ENCODE data around the gene OCIAD1. TPM values are rescaled to one million over a fixed set of nuclear protein-coding genes. Genes with fewer than 3 reads are reported as not detected.

Gene OCIAD1
- polyA plus RNA-seq, 2 donors, result 74.7 to 102 TPM

- Histone ChIP-seq H3K27me3 (ENCODE audit: control insufficient read depth in 1 of 2, insufficient read depth in 2 of 2, low read length in 2 of 2) (no peaks in the 10 kb centered on the region), H3K27ac (ENCODE audit: low read depth in 2 of 2, low read length in 1 of 2) (no peak overlapping the region), H3K9me3 (ENCODE audit: control insufficient read depth in 2 of 2, insufficient read depth in 1 of 2, low read depth in 1 of 2, low read length in 1 of 2) (no peaks in the 10 kb centered on the region), H3K4me1 (ENCODE audit: control insufficient read depth in 2 of 2, insufficient read depth in 2 of 2, low read length in 1 of 2) (peaks cover 0 to 20% of the 10 kb centered on the region in 2 donors), H3K4me3 (ENCODE audit: low read depth in 1 of 2, low read length in 2 of 2) (no peak overlapping the region), H3K36me3 (ENCODE audit: control insufficient read depth in 2 of 2, insufficient read depth in 2 of 2, low read length in 1 of 2) (no peaks in the 10 kb centered on the region)
Measured at GRCh38 chr4:48910511-48910910, 79.6 kb downstream of the OCIAD1 start.

Other genes starting within 250 kb of the OCIAD1 start
- 10 to 100 TPM in 1 of 2 donors, 1 to 10 TPM in 1; 8.9 to 12.8 TPM for gene FRYL, start 50.8 kb upstream of the OCIAD1 start, polyA plus RNA-seq
- gene OCIAD2, start 75.7 kb downstream of the OCIAD1 start, polyA plus RNA-seq, result 10 to 100 TPM; 39.8 to 40.2 TPM
- gene CWH43, start 155.2 kb downstream of the OCIAD1 start, polyA plus RNA-seq, result 10 to 100 TPM; 14.4 to 19.3 TPM

All from esophagus (tissue), 2 donors.